GM19035 (cell line): ENCODE results near the gene LRRC25.
"Not testable (repeated sequence)": the region's sequence is repeated elsewhere in the genome, so short reads cannot be mapped to it uniquely, and the experiment has no call there.

Experiments
- ATAC-seq: cut with Tn5 transposase; IDR thresholded peaks from one replicate; pipeline ENCODE4 v1.9.1; 2021; ENCODE audit not compliant: unreplicated experiment

Gene LRRC25

GRCh38 chr19:18405754-18406153, 8.3 kb upstream of the LRRC25 start:
- ATAC-seq, result not testable (repeated sequence)

DNA sequence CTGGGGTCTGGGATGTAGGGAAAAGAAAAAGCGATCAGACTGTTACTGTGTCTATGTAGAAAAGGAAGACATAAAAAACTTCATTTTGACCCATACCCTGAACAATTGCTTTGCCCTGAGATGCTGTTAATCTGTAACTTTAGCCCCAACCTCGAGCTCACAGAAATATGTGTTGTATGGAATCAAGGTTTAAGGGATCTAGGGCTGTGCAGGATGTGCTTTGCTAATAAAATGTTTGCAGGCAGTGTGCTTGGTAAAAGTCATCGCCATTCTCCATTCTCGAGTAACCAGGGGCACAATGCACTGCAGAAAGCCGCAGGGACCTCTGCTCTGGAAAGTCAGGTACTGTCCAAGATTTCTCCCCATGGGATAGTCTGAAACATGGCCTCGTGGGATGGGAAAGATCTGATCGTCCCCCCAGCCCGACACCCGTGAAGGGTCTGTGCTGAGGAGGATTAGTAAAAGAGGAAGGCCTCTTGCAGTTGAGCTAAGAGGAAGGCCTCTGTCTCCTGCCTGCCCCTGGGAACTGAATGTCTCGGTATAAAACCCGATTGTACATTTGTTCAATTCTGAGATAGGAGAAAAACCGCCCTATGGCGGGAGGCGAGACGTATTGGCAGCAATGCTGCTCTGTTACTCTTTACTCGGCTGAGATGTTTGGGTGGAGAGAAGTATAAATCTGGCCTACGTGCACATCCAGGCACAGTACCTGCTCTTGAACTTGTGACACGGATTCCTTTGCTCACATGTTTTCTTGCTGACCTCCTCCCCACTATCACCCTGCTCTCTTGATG, 5.2 kb upstream of the LRRC25 start:
- ATAC-seq, result not testable (repeated sequence)

DNA sequence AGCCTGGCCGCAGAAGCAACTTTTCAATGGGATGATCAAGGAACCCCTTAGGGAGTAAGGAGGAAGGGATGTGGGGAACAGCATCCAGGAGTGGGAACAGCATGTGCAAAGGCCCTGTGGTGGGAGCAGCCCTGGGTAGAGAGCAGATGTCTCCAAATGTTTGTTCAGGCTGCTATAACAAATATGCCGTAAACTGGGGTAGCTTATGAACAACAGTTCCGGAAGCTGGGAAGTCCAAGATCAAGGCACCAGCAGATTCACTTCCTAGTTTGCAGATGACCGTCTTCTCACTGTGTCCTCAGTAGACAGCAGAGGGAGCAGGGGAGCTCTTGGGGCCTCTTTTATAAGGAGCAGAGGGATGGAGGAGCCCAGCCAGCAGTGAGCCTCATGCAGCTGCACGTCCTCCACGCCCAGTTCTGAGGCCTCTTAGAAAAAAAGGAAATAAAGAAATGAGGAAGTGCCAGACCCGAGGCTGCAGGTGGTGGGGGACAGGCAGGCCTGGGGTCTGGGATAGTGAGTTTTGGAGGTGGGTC, 4.2 kb upstream of the LRRC25 start:
- no peak for ATAC-seq

DNA sequence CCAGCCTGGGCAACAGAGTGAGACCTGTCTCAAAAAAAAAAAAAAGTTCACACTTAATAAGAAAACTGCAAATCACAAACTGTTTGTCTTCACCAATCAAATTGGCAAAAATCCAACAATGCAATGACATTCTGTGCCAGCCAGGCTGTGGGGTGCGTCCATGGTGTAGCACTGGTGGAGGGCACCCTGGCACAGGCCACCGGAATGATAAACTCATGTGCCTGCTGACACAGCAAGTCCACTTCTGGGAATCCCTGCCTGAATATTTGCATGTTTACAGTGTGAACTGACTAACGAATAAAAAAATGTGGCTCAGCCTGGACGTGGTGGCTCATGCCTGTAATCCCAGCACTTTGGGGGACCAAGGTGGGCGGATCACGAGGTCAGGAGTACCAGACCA, 1.6 kb upstream of the LRRC25 start:
- ATAC-seq, result no peak

DNA sequence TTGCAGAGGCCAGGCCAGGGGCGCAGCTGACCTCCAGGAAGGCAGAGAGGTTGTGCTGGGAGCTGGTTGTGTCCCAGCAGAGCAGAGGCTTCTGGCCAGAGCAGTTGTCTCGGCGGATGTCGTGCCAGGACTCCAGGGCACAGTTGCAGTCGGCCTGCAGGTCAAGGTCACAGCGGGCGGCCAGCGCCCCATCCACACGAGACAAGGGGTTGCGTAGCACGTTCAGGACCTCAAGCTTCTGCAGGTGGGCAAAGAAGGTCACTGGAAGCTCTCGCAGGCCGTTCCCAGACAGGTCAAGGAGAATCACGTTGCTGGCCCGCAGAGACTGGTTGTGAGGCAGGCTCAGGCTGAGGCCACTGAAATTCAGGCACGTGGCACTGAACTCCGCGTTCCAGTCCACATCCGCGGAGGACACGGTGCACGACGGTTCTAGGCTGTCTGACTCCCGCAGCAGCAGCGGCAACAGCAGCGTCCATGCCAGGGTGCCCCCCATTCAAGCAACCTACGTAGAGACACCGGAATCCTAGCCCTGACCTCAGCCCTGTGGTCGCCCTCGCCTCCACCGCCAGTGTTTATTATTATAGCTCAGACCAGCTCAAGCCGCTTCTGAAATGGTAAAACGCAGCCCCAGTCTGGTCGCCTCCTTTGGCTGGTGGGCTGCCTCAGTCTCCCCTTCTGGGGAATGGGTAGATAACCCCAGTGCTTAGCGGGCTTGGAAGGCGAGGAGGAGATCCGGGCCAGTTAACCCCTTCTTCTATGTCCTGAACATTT, 766 bp downstream of the LRRC25 start:
- no peak for ATAC-seq

DNA sequence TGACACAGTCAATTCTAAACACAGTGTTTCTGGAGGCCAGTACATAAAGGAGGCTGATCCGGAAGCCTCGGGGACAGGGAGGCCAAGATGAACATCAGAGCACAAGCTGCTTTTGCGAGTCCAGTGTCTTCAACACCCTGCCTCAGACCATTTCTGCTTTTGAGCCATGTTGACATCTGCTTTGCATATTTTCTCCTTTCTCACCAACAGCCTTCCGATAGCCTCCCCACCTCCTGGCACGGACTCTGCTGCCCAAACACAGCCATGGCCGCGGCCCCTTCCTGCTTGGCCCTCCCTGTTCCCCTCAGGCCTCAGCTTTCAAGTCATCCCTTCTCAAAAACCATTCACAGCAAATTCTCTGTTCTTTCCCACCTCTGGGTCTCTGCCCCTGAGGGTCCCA, 3.6 kb downstream of the LRRC25 start:
- ATAC-seq, result no peak

DNA sequence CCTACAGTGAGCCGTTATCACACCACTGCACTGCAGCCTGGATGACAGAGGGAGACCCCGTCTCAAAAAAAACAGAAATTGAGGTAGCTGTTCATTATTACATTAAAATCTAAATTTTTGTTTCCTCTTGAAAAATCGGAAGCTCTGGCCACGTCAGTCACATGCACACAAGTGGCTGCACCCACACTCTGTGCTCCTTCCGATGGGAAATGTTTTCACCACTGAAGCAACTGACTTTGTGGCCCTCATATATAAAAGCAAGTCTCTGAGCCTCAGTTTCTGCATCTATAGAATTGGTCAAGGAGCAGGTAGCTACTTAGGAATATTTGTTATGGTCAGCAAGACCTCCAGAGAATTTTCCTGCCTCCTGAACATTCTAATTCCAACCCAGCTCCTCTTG, 4.5 kb downstream of the LRRC25 start:
- ATAC-seq, result no peak

GRCh38 chr19:18392417-18392816, 5.0 kb downstream of the LRRC25 start:
- no peak for ATAC-seq

GRCh38 chr19:18391509-18392075, 5.8 kb downstream of the LRRC25 start:
- ATAC-seq, result no peak

DNA sequence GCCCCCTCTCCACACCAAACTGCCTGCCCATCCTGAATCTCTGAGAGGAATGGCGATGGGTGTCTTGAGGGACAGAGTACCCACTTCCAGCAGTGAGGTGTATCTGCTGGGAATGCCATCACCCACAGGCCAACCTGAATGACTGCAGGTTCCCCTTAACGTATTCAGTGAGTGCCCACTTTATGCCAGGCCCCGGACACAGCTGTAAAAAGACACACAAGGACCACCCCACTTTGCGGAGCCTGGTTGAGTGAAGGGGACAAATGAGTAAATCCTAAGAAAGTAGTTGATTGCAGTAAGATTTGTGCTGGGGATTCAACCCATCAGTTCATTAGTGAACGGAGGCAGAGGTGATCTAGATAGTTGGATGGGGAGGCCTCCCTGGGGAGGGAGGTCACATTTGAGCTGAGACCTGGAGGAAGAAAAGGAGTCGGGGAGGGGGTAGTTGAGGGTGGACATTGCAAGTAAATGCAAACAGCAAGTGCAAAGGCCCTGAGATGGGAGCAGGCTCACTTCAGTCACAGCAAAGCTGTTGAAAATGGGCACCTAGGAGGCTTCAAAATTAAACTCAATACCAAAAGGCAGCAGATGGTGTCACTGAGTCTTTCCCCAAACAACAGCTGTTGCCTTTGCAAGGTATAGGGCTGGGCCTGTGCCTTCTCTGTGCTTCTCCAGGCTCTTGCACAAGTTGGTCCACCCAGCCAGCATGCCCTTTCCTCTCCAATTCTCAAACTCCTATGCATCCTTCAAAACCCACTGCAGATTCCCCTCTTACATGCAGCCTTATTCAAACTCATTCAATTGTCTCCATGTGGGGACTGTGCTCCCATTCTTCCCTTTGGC, 7.1 kb downstream of the LRRC25 start:
- ATAC-seq, result no peak

DNA sequence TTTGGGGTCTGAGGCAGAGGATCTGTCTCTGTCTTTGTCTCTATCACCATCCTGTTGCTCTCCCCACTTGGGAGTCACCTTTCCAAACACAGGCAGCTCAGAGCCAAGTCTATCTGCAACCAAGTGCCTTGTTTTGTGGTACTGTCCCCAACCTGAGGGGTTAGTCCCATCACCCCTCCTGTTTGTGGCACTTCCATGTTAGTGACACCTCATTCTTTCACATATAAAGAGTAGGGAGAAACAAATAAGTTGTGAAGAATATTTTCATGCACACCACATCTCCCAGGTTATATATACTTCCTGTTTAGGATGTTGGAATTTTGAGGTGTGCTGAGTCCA, 7.7 kb downstream of the LRRC25 start:
- no peak for ATAC-seq

DNA sequence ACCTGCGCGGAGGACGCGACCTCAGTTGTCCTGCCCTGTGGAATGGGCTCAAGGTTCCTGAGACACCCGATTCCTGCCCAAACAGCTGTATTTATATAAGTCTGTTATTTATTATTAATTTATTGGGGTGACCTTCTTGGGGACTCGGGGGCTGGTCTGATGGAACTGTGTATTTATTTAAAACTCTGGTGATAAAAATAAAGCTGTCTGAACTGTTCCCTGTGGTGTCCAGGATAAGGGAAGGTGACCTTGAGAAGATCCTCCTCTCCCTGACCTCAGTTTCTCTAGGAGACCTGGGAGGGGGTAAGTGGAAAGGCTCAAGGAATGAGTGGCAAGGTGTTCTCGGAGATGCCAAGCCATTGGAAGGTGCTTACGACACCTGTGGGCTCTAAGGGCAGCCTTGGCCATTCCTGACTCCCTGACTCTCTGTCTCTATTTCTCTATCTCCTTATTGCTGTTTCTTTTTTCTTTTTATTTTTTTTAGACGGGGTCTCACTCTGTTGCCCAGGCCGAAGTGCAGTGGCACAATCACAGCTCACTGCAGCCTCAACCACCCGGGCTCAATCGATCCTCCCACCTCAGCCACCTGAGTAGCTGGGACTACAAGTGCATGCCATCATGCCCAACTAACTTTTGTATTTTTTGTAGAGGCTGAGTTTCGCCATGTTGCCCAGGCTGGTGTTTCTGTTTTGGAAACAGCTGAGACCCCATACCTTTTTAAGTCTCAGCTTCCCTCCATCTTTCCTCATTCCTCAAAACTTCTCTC, 8.3 kb downstream of the LRRC25 start:
- ATAC-seq, result no peak

- ATAC-seq, result peak; percentile 74
These were observed 9.1 kb downstream of the LRRC25 start for GRCh38 chr19:18388100-18388959.

DNA sequence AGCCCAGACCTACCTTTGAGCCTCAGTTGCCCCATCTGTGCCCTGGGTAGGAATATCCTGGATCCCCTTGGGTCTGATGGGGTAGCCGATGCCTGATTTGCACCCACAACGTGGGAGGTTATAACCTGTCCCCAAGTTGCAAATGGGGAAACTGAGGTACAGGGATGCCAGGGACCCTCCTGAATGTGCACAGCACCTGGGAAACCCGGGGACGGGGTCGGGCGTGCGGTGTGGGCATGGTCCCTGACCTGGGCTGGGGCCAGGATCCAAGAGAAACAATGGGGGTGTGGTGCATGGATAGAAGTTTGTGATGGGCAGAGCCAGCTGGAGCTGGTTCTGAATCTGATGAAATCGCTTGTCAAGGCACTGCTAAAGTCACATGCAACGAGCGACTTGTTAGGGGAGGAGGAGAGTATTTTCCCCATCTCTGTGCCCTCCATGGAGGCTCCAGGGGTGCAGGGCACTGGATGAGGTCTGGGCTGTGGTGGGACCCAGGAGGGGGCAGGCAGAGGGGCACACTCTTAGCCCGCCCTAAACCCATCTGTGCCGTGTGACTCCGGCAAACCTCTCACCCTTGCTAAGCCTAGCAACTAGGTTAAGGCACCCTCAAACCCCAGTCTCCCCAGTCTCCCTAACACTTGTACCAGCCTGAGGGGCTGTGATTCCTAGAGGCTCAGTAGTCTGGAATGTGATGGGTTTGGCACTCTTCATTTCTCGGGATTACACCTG, 10.7 kb downstream of the LRRC25 start:
- ATAC-seq, result no peak

GRCh38 chr19:18385675-18386542, 11.5 kb downstream of the LRRC25 start, which contains the start of gene GDF15:
GDF15 (plus strand) TSS chr19:18386158; CDS start chr19:18386190, 32 bp downstream.
- no peak for ATAC-seq

DNA sequence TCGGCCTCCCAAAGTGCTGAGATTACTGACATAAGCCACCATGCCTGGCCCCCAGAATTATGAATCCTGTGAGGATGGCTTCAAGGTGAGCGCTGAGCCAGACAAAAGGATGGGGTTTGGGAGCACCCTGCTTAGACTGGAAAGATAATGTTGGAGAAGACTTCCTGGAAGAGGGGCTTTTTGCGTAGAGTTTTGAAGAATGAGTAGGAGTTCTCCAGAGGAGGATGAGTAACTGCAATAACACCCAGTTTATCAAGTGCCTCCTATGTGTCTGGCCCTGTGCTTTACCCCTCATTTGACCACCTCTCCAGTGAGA, 12.1 kb downstream of the LRRC25 start:
- ATAC-seq, result no peak

DNA sequence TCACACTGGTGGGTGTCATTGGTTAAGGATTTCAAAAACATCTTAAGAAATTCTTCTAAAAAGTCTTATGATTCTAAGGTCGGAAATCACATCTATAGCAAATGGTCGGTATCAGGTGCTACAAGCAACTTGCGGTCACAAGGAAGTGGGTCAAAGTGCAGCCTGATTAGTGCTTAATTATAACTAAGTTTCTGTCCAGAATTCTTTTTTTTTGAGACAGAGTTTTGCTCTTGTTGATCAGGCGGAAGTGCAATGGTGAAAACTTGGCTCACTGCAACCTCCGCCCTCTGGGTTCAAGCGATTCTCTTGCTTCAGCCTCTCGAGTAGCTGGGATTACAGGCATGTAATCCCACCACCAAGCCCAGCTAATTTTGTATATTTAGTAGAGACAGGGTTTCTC, 12.6 kb downstream of the LRRC25 start:
- ATAC-seq, result no peak

- ATAC-seq, result not testable (repeated sequence)
These were observed 13.8 kb downstream of the LRRC25 start for GRCh38 chr19:18383622-18384021.
